Right atrium auricular region (tissue), 2 donors: ENCODE measurements around the gene DRD5. TPM values are rescaled to one million over a fixed set of nuclear protein-coding genes. Genes with fewer than 3 reads are reported as not detected.

Source experiments
- DNase-seq: peaks from one replicate; pipeline ENCODE4 v3.0.0-alpha.2; 2019; ENCODE audit warnings: low spot score
- H3K27ac ChIP-seq, 2 donors: fragments of 200-600 bp; sonication (generic); 1 replicate in 1 of 2; 2 replicates in 1 of 2; pipeline ENCODE4 v1.5.1; 2016 to 2019
- H3K27me3 ChIP-seq, 2 donors: fragments of 200-600 bp; sonication (generic); one replicate each; pipeline versions ENCODE4 v1.5.1 to v1.6.0; 2017 to 2019
- H3K36me3 ChIP-seq: fragments of 200-600 bp; sonication (generic); one replicate; pipeline ENCODE4 v1.5.1; 2016
- H3K4me1 ChIP-seq, 2 donors: fragments of 200-600 bp; sonication (generic); one replicate each; pipeline versions ENCODE4 v1.5.1 to v1.6.0; 2017 to 2019
- H3K4me3 ChIP-seq, 2 donors: fragments of 200-600 bp; sonication (generic); 1 replicate in 1 of 2; 2 replicates in 1 of 2; pipeline ENCODE4 v1.5.1; 2017 to 2019; ENCODE audit warnings: mild to moderate bottlenecking in 1 of 2, moderate library complexity in 1 of 2
- H3K9me3 ChIP-seq, 2 donors: fragments of 200-600 bp; sonication (generic); one replicate each; pipeline ENCODE4 v1.5.1; 2019
- CTCF ChIP-seq, 2 donors: fragments of 200-600 bp; sonication (generic); IDR thresholded peaks; one replicate each; pipeline ENCODE4 v1.5.1; 2019; ENCODE audit warnings: antibody characterized with exemption in 2 of 2
- total RNA-seq, 2 donors: library from RNA; depleted of rRNA; stranded (reverse); fragments of >200 nt; gene quantifications; one replicate each; pipeline ENCODE4 v1.1.0, GENCODE V29; 2016

Gene DRD5
- total RNA-seq, 2 donors from 2014 or later = 0.24 TPM; not detected in 1

GRCh38 chr4:9762823-9763475 lies 18.5 kb upstream of the DRD5 start:
- no peak overlapping the region for H3K4me3 ChIP-seq
- no peaks in the 10 kb centered on the region for H3K4me1 ChIP-seq
- H3K36me3 ChIP-seq = no peaks in the 10 kb centered on the region
- H3K27ac ChIP-seq = no peak overlapping the region
- peak; percentile 61 for DNase-seq
- no peaks in the 10 kb centered on the region for H3K9me3 ChIP-seq
- TF ChIP-seq CTCF (IDR thresholded peaks at IDR 0.05) = peak; percentile 55 to 77
- no peaks in the 10 kb centered on the region for H3K27me3 ChIP-seq

- no peaks in the 10 kb centered on the region for H3K36me3 ChIP-seq
- H3K9me3 ChIP-seq = no peaks in the 10 kb centered on the region
- no peaks in the 10 kb centered on the region for H3K4me1 ChIP-seq
- H3K27me3 ChIP-seq = no peaks in the 10 kb centered on the region
- H3K4me3 ChIP-seq = no peak overlapping the region
- no peak overlapping the region for H3K27ac ChIP-seq
- no peak for TF ChIP-seq CTCF (IDR thresholded peaks at IDR 0.05)
- no peak for DNase-seq
Measured at GRCh38 chr4:9764155-9764696, 17.2 kb upstream of the DRD5 start.

- Histone ChIP-seq H3K4me3 (no peak overlapping the region), H3K4me1 (no peaks in the 10 kb centered on the region), H3K9me3 (no peaks in the 10 kb centered on the region), H3K27me3 (no peaks in the 10 kb centered on the region), H3K36me3 (no peaks in the 10 kb centered on the region), H3K27ac (no peak overlapping the region)
- TF ChIP-seq CTCF (IDR thresholded peaks at IDR 0.05) = peak; percentile 39 to 68
- no peak for DNase-seq
Measured at GRCh38 chr4:9765091-9765490, 16.3 kb upstream of the DRD5 start.

- DNase-seq = no peak
- Histone ChIP-seq H3K27ac (no peak overlapping the region), H3K36me3 (no peaks in the 10 kb centered on the region), H3K4me1 (no peaks in the 10 kb centered on the region), H3K27me3 (no peaks in the 10 kb centered on the region), H3K9me3 (no peaks in the 10 kb centered on the region), H3K4me3 (no peak overlapping the region)
- no peak for TF ChIP-seq CTCF (IDR thresholded peaks at IDR 0.05)
Measured at GRCh38 chr4:9769321-9769720, 12.1 kb upstream of the DRD5 start.

GRCh38 chr4:9771034-9771433 lies 10.4 kb upstream of the DRD5 start:
- no peak overlapping the region for H3K27ac ChIP-seq
- no peak for DNase-seq
- H3K36me3 ChIP-seq = no peaks in the 10 kb centered on the region
- no peak for TF ChIP-seq CTCF (IDR thresholded peaks at IDR 0.05)
- no peak overlapping the region for H3K4me3 ChIP-seq
- no peaks in the 10 kb centered on the region for H3K27me3 ChIP-seq
- H3K4me1 ChIP-seq = no peaks in the 10 kb centered on the region
- H3K9me3 ChIP-seq = no peaks in the 10 kb centered on the region

- H3K9me3 ChIP-seq = no peaks in the 10 kb centered on the region
- H3K4me1 ChIP-seq = no peaks in the 10 kb centered on the region
- H3K4me3 ChIP-seq = no peak overlapping the region
- H3K27ac ChIP-seq = no peak overlapping the region
- DNase-seq = no peak
- no peak for TF ChIP-seq CTCF (IDR thresholded peaks at IDR 0.05)
- H3K36me3 ChIP-seq = no peaks in the 10 kb centered on the region
- no peaks in the 10 kb centered on the region for H3K27me3 ChIP-seq
Measured at GRCh38 chr4:9773471-9773870, 8.0 kb upstream of the DRD5 start.
